GM23338 (cell line): ENCODE results near the gene SOST.

Source experiments
- CREB1 ChIP-seq: fragments of 250-450 bp; sonication (Bioruptor Pico); IDR thresholded peaks from 2 replicates; pipeline ENCODE4 v1.5.0; 2020; ENCODE audit warnings: low read depth, mild to moderate bottlenecking, moderate library complexity
- EZH2 ChIP-seq: fragments of 200-600 bp; sonication (generic); IDR thresholded peaks from one replicate; pipeline ENCODE4 v1.8.0; 2017; ENCODE audit warnings: antibody characterized with exemption, mild to moderate bottlenecking, low read depth; ENCODE audit not compliant: unreplicated experiment
- EZH2phosphoT487 ChIP-seq: fragments of 200-600 bp; sonication (generic); IDR thresholded peaks from one replicate; pipeline ENCODE4 v1.8.1; 2018; ENCODE audit warnings: antibody characterized with exemption; ENCODE audit not compliant: unreplicated experiment
- JUNB ChIP-seq: IDR thresholded peaks from one replicate; pipeline ENCODE4 v1.6.1; 2016; ENCODE audit warnings: antibody characterized with exemption; ENCODE audit not compliant: unreplicated experiment
- NANOG ChIP-seq: IDR thresholded peaks from 2 replicates; pipeline ENCODE4 v1.6.1; 2016; ENCODE audit warnings: antibody characterized with exemption, borderline replicate concordance
- POLR2AphosphoS5 ChIP-seq: IDR thresholded peaks from 2 replicates; pipeline ENCODE4 v1.6.1; 2016; ENCODE audit warnings: antibody characterized with exemption, low read depth
- STAT1 ChIP-seq: IDR thresholded peaks from one replicate; pipeline ENCODE4 v1.6.1; 2016; ENCODE audit warnings: antibody characterized with exemption; ENCODE audit not compliant: unreplicated experiment
- ZNF114 ChIP-seq: fragments of 250-450 bp; sonication (Bioruptor Pico); IDR thresholded peaks from 2 replicates; pipeline ENCODE4 v1.5.0; 2020; ENCODE audit warnings: mild to moderate bottlenecking, moderate library complexity
- ZNF331 ChIP-seq: fragments of 250-450 bp; sonication (Bioruptor Pico); IDR thresholded peaks from 2 replicates; pipeline ENCODE4 v1.5.0; 2020; ENCODE audit warnings: low read depth, mild to moderate bottlenecking, moderate library complexity
- TF ChIP-seq, protein P1 (sequence below), 2 experiments: fragments of 200-600 bp in 1 of 2; sonication (generic) in 1 of 2; conservative IDR thresholded peaks; 2 replicates each; pipeline versions ENCODE4 v1.5.1 to v1.6.1; 2016 to 2017; ENCODE audit warnings: antibody characterized with exemption in 2 of 2, low read depth in 2 of 2, mild to moderate bottlenecking in 2 of 2, moderate library complexity in 1 of 2
- TF ChIP-seq, protein P2 (sequence below): IDR thresholded peaks from 2 replicates; pipeline ENCODE4 v1.6.1; 2016; ENCODE audit warnings: antibody characterized with exemption
- TF ChIP-seq, protein P3 (sequence below): IDR thresholded peaks from one replicate; pipeline ENCODE4 v1.6.1; 2018; ENCODE audit warnings: antibody characterized with exemption; ENCODE audit not compliant: unreplicated experiment
- TF ChIP-seq, protein P4 (sequence below): fragments of 250-450 bp; sonication (Bioruptor Pico); IDR thresholded peaks from 2 replicates; pipeline ENCODE4 v1.5.0; 2020; ENCODE audit warnings: mild to moderate bottlenecking, moderate library complexity

DNA sequence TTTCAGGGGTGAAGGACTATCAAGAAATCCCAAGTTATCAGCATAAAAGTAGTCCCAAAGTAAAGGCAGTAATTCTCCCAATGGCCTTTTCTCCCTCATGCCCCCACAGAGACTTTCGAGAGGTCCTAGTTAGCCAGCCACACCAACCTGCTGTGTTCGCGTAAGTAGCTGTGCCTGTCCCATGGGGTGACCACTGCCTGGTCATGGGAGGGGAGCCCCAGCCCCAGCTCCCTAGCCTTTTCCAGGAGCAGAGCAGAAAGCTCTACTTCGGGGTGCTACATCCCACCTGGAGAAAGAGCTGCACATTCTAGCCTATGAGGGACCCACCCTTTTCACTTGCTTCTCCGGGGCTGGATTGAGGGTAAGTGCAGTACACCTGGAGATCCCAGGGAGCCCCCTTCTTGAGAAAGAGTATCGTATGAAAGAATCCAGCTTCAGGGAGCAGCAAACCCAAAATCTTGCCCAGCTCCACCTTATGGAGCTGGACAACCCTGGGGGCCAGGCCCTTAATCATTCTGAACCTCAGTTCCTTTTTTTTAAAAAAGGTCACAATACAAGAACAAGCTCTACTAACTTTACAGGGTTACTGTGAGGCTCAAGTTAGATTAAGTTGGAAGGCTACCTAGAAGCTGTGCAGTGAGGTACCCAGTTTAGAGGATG is 8.6 kb upstream of the SOST start:
- TF ChIP-seq, protein P1, sequence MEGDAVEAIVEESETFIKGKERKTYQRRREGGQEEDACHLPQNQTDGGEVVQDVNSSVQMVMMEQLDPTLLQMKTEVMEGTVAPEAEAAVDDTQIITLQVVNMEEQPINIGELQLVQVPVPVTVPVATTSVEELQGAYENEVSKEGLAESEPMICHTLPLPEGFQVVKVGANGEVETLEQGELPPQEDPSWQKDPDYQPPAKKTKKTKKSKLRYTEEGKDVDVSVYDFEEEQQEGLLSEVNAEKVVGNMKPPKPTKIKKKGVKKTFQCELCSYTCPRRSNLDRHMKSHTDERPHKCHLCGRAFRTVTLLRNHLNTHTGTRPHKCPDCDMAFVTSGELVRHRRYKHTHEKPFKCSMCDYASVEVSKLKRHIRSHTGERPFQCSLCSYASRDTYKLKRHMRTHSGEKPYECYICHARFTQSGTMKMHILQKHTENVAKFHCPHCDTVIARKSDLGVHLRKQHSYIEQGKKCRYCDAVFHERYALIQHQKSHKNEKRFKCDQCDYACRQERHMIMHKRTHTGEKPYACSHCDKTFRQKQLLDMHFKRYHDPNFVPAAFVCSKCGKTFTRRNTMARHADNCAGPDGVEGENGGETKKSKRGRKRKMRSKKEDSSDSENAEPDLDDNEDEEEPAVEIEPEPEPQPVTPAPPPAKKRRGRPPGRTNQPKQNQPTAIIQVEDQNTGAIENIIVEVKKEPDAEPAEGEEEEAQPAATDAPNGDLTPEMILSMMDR (conservative IDR thresholded peaks at IDR 0.05; ENCODE audit: low read depth in 2 of 2) = no peak
- TF ChIP-seq EZH2phosphoT487 = no peak
- no peak for TF ChIP-seq JUNB
- TF ChIP-seq CREB1 (CRISPR knock-in tag) = no peak
- TF ChIP-seq POLR2AphosphoS5 = no peak
- TF ChIP-seq, protein P2, sequence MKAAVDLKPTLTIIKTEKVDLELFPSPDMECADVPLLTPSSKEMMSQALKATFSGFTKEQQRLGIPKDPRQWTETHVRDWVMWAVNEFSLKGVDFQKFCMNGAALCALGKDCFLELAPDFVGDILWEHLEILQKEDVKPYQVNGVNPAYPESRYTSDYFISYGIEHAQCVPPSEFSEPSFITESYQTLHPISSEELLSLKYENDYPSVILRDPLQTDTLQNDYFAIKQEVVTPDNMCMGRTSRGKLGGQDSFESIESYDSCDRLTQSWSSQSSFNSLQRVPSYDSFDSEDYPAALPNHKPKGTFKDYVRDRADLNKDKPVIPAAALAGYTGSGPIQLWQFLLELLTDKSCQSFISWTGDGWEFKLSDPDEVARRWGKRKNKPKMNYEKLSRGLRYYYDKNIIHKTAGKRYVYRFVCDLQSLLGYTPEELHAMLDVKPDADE = no peak
- TF ChIP-seq EZH2 = no peak
- TF ChIP-seq, protein P3, sequence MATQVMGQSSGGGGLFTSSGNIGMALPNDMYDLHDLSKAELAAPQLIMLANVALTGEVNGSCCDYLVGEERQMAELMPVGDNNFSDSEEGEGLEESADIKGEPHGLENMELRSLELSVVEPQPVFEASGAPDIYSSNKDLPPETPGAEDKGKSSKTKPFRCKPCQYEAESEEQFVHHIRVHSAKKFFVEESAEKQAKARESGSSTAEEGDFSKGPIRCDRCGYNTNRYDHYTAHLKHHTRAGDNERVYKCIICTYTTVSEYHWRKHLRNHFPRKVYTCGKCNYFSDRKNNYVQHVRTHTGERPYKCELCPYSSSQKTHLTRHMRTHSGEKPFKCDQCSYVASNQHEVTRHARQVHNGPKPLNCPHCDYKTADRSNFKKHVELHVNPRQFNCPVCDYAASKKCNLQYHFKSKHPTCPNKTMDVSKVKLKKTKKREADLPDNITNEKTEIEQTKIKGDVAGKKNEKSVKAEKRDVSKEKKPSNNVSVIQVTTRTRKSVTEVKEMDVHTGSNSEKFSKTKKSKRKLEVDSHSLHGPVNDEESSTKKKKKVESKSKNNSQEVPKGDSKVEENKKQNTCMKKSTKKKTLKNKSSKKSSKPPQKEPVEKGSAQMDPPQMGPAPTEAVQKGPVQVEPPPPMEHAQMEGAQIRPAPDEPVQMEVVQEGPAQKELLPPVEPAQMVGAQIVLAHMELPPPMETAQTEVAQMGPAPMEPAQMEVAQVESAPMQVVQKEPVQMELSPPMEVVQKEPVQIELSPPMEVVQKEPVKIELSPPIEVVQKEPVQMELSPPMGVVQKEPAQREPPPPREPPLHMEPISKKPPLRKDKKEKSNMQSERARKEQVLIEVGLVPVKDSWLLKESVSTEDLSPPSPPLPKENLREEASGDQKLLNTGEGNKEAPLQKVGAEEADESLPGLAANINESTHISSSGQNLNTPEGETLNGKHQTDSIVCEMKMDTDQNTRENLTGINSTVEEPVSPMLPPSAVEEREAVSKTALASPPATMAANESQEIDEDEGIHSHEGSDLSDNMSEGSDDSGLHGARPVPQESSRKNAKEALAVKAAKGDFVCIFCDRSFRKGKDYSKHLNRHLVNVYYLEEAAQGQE = no peak
- TF ChIP-seq, protein P4, sequence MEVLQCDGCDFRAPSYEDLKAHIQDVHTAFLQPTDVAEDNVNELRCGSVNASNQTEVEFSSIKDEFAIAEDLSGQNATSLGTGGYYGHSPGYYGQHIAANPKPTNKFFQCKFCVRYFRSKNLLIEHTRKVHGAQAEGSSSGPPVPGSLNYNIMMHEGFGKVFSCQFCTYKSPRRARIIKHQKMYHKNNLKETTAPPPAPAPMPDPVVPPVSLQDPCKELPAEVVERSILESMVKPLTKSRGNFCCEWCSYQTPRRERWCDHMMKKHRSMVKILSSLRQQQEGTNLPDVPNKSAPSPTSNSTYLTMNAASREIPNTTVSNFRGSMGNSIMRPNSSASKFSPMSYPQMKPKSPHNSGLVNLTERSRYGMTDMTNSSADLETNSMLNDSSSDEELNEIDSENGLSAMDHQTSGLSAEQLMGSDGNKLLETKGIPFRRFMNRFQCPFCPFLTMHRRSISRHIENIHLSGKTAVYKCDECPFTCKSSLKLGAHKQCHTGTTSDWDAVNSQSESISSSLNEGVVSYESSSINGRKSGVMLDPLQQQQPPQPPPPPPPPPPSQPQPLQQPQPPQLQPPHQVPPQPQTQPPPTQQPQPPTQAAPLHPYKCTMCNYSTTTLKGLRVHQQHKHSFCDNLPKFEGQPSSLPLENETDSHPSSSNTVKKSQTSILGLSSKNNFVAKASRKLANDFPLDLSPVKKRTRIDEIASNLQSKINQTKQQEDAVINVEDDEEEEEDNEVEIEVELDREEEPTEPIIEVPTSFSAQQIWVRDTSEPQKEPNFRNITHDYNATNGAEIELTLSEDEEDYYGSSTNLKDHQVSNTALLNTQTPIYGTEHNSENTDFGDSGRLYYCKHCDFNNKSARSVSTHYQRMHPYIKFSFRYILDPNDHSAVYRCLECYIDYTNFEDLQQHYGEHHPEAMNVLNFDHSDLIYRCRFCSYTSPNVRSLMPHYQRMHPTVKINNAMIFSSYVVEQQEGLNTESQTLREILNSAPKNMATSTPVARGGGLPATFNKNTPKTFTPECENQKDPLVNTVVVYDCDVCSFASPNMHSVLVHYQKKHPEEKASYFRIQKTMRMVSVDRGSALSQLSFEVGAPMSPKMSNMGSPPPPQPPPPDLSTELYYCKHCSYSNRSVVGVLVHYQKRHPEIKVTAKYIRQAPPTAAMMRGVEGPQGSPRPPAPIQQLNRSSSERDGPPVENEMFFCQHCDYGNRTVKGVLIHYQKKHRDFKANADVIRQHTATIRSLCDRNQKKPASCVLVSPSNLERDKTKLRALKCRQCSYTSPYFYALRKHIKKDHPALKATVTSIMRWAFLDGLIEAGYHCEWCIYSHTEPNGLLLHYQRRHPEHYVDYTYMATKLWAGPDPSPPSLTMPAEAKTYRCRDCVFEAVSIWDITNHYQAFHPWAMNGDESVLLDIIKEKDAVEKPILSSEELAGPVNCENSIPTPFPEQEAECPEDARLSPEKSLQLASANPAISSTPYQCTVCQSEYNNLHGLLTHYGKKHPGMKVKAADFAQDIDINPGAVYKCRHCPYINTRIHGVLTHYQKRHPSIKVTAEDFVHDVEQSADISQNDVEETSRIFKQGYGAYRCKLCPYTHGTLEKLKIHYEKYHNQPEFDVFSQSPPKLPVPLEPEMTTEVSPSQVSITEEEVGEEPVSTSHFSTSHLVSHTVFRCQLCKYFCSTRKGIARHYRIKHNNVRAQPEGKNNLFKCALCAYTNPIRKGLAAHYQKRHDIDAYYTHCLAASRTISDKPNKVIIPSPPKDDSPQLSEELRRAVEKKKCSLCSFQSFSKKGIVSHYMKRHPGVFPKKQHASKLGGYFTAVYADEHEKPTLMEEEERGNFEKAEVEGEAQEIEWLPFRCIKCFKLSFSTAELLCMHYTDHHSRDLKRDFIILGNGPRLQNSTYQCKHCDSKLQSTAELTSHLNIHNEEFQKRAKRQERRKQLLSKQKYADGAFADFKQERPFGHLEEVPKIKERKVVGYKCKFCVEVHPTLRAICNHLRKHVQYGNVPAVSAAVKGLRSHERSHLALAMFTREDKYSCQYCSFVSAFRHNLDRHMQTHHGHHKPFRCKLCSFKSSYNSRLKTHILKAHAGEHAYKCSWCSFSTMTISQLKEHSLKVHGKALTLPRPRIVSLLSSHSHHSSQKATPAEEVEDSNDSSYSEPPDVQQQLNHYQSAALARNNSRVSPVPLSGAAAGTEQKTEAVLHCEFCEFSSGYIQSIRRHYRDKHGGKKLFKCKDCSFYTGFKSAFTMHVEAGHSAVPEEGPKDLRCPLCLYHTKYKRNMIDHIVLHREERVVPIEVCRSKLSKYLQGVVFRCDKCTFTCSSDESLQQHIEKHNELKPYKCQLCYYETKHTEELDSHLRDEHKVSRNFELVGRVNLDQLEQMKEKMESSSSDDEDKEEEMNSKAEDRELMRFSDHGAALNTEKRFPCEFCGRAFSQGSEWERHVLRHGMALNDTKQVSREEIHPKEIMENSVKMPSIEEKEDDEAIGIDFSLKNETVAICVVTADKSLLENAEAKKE (CRISPR knock-in tag) = no peak
- TF ChIP-seq ZNF331 = no peak
- no peak for TF ChIP-seq ZNF114 (CRISPR knock-in tag)
- TF ChIP-seq STAT1 = no peak
- no peak for TF ChIP-seq NANOG
